NCI-H1930 (cell line): ENCODE measurements around the gene CSGALNACT2.

Experiments used
- DNase-seq, 2 experiments: peaks; one replicate each; lab custom pipeline; 2025; lab: John Stamatoyannopoulos, UW

CSGALNACT2 gene

DNA sequence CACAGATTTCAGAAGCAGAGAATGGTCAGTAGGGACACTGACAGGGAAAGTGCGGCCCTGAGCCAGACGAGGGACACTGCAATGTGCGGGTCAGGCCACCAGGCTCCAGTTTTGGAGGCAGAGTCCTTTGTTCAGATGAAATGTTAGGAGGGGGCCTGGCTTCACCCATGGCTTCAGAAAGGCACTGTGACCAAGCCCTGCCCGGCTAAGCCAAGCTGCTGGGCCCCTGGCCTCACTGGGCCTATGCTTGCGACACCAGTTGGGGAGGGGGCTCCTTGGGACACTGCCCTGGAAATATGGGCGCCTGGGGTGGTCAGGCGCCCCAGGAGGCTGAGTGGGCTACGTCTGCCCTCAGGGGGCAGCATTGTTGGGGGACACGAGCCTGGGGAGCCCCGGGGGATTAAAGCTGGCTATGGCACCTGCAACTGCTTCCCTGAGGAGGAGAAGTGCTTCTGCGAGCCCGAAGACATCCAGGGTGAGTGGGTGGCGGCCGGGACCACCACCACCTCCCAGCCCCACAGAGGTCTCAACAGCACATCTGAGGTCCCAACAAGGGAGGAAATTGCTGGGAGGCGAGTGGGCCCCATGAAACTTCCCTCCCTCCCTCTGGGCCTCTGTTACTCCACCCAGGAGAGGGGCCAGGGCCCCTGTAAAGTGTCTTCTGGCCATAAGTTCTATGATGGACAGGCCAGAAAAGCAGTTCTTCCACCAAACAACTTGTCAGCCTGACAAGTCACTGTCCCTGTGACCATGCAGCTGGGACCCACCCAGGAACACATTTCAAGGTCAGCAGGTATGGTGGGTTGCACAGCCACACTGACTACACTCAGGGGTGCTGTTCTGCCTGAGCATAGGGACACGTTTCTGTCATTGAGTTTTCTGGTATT lies 24.8 kb upstream of the CSGALNACT2 start:
- DNase-seq = no peak

DNA sequence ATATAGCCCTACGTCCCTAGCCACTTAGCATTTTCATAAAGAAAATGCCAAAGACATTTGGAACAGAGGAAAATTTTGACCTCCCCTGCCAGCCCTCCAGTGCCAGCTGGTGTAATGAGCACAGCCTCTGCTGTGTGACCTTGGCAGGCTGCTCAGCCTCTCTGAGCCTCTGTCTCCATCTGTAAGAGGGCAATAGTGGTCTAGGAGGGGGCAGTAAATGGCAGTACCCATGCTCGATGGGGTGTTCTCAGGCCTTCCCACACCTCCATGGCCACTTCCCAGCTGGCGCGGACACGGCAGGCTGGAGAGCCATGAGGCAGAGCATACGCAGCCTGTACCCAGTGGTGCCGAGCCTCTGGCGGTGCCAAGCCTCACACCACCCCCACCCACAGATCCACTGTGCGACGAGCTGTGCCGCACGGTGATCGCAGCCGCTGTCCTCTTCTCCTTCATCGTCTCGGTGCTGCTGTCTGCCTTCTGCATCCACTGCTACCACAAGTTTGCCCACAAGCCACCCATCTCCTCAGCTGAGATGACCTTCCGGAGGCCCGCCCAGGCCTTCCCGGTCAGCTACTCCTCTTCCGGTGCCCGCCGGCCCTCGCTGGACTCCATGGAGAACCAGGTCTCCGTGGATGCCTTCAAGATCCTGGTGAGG lies 24.0 kb upstream of the CSGALNACT2 start:
- no peak for DNase-seq

DNA sequence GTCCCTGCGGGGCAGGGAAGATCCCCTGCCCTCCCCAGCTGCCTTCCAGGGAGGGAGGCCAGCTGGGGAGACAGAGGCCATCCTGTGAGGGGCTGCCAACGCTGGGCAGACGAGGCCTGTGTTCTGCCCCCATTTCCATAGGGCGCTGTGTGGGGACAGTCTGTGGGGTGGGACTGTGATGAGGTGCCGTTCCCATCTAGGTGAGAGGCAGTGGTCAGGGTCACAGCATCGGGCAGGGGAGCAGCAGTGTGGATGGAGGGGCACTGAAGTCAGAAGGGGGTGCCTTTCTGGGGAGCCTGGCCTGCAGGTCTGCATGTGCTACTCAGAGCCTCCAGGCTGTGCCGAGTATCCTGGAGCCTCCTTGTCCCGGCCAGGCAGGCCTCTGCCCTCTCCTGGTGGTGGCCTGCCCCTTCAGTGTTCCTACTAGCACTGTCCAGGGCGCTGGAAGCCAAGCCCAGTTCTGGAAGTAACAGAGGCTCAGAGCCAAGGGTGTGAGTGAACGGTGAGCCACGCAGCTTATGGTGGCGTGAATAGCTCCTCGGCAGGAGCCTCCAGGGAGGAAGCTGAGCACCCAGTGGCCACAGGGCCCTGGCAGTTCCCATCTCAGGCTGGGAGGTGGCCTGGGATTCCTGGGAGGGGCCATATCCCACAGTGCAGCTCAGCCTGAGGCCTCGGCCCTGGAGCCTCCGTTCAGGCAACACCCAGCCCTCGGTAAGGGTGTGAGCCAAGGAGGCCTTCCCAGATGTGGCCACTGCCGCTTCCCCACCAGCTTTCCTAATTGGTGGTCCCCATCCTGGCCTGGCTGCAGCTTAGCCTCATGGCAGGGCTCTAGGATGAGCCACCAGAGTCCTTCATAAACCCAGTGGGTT lies 23.3 kb upstream of the CSGALNACT2 start:
- DNase-seq = no peak

DNA sequence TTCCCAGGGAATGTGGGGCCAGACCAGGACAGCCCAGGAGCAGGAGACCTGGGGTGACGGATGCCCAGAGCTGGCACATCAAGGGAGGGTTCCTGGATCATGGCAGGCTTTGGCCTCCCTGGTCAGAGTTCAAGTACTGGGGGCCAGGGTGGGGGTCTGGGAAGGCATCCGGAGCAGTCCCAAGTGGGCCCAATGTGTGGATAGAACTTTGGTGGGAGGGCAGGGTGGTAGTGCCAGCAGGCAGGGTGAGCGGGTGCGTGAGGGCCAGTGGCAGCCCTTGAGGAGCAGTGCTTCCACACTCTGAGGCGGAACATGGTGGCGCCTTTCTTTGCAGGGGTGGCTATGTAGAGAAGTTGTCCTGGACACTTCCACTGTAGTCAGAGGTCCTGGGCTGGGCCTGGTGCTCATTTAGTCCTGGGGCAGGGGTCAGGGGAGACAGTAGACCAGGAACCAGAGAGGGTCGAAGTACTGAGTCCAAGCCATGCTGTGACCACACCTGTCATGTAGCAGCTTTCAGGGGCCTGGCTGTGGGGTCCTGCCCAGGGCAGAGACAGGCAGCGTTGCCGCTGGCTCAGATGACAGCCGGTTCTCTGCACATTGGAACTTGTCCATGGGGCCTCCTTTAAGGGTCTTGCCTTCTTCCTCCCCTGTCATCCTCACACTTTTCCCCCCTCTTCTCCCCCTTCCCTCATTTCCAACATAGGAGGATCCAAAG lies 22.2 kb upstream of the CSGALNACT2 start:
- DNase-seq = no peak

DNA sequence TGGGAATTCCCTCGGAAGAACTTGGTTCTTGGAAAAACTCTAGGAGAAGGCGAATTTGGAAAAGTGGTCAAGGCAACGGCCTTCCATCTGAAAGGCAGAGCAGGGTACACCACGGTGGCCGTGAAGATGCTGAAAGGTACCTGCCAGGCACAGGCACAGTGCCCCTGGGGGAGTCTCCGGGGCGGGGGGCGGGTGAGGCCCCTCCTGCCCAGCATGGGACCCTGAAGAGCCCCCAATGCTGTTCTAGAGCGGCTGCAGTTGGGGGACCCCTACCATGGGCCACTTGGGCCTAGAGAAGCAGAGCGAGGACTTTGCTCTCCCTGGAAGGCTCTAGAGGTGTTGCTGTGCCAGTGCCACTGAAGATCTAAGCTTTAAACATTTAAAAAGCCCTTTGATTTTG lies 21.6 kb upstream of the CSGALNACT2 start:
- DNase-seq = no peak

DNA sequence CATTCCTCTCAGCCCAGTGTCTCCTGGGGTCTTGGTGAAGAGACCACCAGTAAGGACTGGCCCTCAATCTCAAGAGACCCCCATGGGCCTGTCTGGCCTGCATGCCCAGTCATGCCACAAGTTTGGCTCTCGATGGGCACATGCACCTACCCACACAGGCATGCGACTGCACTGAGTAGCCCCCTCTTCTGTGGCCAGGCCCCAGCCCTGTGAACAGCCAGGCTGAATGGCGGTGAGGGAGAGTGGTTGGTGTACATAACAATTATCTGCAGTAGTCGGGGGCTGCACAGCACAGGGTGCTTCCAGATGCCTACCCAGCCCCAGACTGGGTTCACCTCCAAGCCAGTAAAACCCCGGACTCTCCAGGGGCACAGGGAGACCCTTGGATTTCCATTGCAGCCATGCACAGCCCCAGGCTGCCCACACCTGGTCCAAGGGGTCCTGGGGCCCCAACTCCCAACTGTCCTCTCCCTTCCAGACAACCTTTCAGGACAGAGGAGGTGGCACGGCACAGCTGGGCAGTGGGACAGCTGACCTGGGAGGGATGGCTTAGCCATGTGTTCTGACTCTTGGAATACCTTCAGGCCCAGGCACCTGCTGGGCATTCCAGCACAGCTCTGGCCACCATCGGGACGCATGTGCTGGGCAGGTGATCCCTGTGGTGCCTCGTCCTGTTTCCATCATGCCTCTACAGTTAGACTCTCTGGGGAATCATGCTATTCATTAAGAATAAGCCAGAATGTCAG lies 21.0 kb upstream of the CSGALNACT2 start:
- DNase-seq = no peak

DNA sequence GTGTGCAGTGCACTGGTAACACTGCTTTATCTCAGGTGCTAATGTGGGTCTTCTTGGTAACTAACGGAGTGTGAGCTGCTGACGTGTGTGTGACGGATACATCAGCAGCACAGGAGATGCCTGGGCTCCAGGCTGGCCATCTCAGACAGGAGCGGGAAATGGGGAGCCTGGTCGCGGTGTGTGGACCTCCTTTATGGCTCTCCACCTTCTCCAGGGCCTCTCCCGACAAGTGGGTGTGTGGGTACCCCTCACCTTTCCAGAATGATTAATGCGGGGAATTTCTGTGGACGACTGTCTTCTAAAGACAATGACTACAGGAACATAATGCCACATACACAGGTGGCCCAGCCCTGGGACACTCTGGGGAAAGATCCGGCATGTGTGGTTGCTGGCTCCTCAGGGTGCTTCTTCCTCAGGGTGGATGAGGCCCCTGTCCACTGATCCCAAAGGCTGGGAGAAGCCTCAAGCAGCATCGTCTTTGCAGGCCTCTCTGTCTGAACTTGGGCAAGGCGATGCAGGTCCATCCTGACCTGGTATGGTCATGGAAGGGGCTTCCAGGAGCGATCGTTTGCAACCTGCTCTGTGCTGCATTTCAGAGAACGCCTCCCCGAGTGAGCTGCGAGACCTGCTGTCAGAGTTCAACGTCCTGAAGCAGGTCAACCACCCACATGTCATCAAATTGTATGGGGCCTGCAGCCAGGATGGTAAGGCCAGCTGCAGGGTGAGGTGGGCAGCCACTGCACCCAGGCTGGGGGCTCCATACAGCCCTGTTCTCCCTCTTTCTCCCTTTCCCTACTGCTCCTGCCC lies 20.3 kb upstream of the CSGALNACT2 start:
- DNase-seq = no peak

DNA sequence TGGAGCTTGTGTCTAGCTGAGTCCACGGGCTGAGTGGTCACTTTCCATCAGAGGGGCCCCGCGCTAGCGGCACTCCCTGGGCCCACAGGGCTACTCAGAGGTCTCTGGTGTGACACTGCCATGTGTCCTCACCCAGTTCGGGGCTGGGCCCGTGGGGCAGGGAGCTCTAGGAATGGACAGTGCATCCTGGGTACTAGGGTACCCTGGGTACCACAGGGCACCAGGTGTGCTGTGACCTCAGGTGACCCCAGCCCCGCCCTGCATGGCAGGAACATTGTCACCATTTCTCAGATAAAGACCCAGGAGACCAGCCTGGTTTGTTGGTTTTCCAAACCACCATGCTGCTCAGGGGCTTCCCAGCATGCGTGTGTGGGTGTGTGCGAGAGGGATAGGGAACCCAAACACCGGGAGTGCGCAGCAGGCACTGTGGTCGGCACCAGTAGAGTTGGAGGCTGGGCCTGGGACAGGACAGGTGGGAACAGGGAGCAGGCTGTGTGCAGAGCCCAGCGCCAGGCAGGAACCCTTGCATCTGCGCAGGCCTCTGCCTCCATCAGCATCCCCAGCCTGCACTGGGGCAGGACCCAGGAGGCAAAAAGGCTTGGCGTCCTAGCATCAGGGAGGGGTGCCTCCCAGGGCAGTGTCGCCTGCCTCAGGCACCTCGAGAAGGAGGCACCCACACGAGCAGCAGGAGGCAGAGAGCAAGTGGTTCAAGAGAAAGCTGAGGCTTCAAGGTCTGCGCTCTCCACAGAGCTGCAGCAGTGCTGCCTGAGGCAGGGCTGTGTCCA lies 19.4 kb upstream of the CSGALNACT2 start:
- no peak for DNase-seq

DNA sequence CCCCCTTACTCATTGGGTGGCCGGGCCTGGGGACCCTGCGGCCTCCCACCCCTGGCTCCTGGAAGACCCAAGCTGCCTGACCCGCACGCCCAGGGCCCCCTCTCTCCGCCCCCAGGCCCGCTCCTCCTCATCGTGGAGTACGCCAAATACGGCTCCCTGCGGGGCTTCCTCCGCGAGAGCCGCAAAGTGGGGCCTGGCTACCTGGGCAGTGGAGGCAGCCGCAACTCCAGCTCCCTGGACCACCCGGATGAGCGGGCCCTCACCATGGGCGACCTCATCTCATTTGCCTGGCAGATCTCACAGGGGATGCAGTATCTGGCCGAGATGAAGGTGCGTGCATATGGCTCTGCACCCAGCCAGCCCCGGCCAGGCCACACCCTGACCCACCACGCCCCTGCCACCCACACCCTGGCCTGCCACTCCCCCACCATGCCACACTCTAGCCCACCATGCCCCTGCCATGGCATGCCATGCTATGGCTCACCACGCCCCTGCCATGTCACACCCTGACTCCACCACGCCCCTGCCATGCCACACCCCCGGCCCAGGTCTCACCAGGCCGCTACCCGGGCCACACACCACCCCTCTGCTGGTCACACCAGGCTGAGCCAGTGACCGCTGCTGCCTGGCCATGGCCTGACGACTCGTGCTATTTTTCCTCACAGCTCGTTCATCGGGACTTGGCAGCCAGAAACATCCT lies 18.7 kb upstream of the CSGALNACT2 start:
- DNase-seq = no peak

DNA sequence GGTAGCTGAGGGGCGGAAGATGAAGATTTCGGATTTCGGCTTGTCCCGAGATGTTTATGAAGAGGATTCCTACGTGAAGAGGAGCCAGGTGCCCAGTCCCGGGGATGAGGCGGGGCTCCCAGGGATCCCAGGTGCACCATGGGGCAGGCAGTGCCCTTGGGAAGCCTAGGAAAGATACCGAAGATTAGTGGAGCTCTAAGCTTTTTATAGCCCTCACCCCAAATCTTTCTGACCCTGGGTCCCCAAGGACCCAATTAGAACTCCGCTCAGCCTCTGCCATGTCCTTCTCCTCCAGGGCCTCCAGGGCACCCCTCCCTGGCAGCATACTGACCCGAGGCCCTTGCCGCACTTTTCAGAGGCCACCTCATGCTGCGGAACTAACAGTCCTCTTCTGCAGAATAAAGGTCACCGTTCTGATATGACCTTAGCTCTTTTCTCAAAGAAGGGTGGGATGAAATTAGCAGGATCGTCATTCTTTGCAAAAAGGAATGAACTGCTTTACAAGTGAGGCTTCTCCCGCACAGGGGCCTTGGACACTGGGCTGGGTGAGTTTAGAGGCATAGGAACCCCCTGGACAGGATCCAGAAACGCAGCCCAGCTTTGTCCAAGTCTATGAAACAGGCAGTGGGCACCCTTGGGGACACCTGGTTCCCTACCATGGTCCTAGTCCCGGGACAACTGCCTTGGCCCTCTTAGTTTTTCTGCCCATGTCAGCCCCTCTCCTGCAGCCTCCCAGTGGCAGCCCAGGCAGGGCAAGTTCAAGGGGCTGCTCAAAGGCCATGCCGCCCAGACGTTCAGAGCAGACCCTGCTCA lies 17.9 kb upstream of the CSGALNACT2 start:
- no peak for DNase-seq

DNA sequence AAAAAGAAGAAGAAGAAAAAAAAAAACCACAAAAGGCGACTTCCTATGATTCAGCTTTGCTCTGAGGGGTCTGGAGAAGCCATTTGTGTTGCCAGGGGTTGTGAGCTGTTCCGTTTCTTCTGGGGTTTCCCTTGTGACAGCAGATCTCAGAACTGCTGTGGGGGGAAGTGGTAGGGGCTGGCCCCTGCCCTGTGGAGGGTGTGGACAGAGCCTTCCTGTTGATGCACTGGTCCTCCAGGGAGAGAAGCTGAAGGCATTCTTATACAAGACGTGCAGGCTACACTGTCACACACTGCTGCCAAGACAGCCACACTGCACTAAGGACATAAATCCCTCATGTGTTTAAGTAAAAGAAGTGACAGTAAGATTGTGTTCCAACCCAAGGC lies 17.3 kb upstream of the CSGALNACT2 start:
- DNase-seq = no peak

DNA sequence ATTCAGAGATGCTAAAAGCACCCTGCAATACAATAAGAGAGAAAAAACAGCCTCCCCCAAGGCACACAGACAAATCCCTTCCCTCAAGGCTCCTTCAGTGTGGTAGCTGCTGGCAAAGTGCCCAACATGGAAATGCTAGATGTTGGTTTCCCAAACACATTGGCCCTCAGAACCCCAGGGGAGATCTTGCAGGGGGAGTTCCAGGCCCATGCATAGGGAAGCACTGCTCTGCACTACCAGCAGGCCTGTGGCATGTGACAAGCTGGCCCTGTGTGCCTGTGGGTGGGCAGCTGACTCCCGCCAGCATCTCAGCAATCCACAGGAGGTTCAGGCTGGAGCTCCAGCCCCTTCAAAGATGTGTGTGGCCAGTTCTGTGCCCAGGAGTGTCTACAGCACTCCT lies 16.8 kb upstream of the CSGALNACT2 start:
- no peak for DNase-seq

DNA sequence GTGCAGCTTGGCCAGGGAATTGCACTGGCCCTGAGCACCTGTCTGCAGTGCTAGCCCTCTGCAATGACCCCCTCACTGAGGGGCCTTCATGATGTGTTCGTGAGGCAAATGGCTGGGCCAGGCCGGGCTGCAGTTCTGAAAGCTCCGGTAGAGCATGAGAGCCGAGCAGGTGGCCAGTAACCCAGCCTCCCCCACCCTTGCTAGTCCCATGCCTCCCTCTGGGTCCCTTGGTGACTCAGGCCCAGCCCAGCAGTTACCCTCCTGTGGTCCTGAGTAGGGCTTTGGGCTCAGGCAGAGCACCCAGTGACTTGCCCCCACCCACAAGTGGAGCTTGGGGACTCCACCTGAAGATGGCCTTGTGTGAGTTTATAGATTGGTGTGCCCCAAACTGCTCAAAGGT lies 16.1 kb upstream of the CSGALNACT2 start:
- DNase-seq = no peak

DNA sequence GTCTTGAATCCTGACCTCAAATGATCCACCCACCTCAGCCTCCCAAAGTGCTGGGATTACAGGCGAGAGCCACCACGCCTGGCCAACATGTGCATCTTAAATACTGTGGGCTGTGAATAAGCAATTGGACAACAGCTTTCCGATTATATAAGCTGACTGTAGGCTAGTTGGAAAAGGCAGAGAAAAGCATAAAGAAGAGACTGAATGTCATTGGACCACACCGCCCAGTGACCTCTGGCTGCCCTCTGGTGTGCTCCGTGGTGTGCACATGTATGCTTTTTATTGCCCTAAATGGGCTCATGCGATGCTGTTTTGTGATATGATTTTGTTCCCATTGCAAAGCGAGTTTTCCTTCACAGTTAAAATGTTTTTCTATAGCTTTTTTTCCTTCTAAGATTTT lies 15.4 kb upstream of the CSGALNACT2 start:
- no peak for DNase-seq

DNA sequence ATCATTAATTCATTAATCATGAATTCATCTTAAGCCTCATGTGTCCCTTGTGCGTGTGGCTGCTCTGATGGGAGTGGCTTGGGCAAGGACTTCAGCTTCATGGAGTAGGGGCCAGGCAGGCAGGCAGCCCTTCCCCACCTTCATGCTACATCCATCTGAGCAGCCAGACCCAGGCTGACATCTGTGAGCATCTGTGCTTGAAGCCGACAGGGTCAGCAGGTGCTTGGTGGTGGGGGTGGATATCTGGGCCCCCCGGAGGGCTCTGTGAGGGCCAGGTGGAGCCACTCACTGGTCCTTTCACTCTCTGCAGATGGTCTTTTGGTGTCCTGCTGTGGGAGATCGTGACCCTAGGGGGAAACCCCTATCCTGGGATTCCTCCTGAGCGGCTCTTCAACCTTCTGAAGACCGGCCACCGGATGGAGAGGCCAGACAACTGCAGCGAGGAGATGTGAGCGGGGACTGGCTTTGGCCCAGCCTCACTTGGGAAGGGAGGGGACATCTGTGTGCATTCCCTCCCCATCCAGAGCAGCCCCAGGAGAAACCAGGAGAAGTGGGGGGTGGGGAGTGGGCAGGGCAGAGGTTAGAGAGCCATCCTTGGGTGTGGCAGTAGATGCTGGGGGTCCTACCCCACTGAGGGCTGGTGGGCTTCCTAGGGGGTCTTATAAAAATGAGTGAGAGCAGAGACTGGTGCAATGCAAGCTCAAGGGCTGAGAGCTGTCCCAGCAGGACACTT lies 14.7 kb upstream of the CSGALNACT2 start:
- DNase-seq = no peak

DNA sequence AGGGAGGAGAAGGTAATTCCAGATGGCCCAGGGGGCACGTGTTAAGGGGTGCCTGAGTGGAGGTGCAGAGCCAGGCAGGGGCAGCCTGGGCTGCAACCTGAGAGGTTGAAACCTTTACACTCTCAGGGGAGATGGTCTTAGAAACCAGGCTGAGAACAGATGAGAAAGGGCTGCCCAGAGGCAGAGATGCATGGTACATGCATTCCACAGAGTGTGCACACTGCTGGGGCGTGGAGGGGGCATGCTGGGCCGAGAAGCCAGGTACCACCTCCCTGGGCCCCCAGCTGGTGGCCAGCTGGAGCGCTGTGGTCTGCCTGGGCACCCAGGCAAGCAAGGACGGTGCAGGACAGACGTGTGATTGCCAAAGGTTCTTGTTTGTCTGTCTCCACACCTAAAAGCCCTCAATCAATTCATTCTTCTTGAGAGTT lies 14.1 kb upstream of the CSGALNACT2 start:
- DNase-seq = no peak

DNA sequence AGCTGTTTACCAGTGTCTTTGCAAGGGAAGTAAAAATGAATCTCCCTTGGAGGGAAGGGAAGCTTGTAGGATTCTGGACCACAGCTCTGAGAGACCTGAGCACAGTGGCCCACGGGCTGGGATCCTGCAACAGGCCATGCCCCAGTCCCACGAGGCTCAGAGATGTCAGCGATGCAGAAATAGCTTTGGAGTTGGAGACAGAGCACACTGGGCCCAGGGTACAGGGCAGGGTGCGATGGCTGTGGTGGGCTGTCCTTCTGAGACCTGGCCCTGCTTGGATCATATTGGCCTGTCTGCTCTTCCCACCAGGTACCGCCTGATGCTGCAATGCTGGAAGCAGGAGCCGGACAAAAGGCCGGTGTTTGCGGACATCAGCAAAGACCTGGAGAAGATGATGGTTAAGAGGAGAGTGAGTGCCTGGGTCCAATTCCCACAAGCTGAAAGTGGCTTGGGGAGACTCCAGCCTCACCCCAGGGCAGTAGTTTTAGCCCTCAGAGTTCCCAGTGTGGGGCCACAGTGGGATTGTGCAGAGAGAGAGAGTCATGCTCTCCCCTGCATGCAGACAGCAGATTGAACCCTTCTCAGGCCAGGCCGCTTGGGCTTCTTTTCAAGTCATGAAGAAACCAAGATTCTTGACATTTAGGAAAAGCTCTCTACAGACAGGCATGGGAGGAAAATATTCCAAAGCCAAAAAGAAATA lies 13.5 kb upstream of the CSGALNACT2 start:
- no peak for DNase-seq
